DND-41 (cell line): ENCODE results near the gene IFITM10.

Experiments
- CTCF ChIP-seq: IDR thresholded peaks from 2 replicates; pipeline ENCODE4 v1.5.1; 2012; ENCODE audit warnings: borderline replicate concordance, low read length, moderate library complexity, mild to moderate bottlenecking; ENCODE audit not compliant: poor library complexity, severe bottlenecking; ENCODE audit errors: extremely low read depth
- EZH2 ChIP-seq: IDR thresholded peaks from 3 replicates; pipeline ENCODE4 v1.6.1; 2012; ENCODE audit warnings: borderline replicate concordance, low read depth, mild to moderate bottlenecking, moderate library complexity, low read length, inconsistent platforms; ENCODE audit not compliant: severe bottlenecking

GRCh38 chr11:1727861-1728260 is 22.5 kb downstream of the IFITM10 start:
- TF ChIP-seq CTCF, result no peak
- no peak for TF ChIP-seq EZH2
